Fibroblast of lung (primary cell): Measurements from ENCODE around the gene ATXN7L1. TPM values are rescaled to one million over a fixed set of nuclear protein-coding genes. Genes with fewer than 3 reads are reported as not detected.

ENCODE experiments used
- DNase-seq, 2 donors: peaks; one replicate each; pipeline versions ENCODE4 v3.0.0 to v3.0.0-alpha.2; 2010; ENCODE audit warnings: low read depth in 2 of 2
- H2AFZ ChIP-seq: 2 replicates; pipeline ENCODE4 v1.5.1; 2012; ENCODE audit warnings: low read length, control low read depth, inconsistent platforms
- H3K27ac ChIP-seq: 2 replicates; pipeline ENCODE4 v1.5.1; 2011; ENCODE audit warnings: low read length, control low read depth; ENCODE audit not compliant: insufficient read depth
- H3K27me3 ChIP-seq: 2 replicates; pipeline ENCODE4 v1.5.1; 2011; ENCODE audit warnings: mild to moderate bottlenecking, low read length; ENCODE audit not compliant: control insufficient read depth, insufficient read depth
- H3K36me3 ChIP-seq: 2 replicates; pipeline ENCODE4 v1.5.1; 2011; ENCODE audit warnings: low read length; ENCODE audit not compliant: control insufficient read depth, insufficient read depth
- H3K4me1 ChIP-seq: 2 replicates; pipeline ENCODE4 v1.5.1; 2011; ENCODE audit warnings: low read length; ENCODE audit not compliant: control insufficient read depth, insufficient read depth; ENCODE audit errors: extremely low read depth
- H3K4me2 ChIP-seq: 2 replicates; pipeline ENCODE4 v1.5.1; 2011; ENCODE audit warnings: low read length, control low read depth; ENCODE audit not compliant: insufficient read depth; ENCODE audit errors: extremely low read depth
- H3K4me3 ChIP-seq, 4 experiments: fragments of 200-600 bp in 1 of 4; sonication (generic) in 1 of 4; replicated peaks in 1 of 4; 2 replicates each; pipeline ENCODE4 v1.5.1; 2011 to 2016; ENCODE audit warnings: low read length in 4 of 4, low read depth in 3 of 4, mild to moderate bottlenecking in 3 of 4, control low read depth in 2 of 4, inconsistent platforms in 1 of 4, mixed read lengths in 1 of 4; ENCODE audit not compliant: insufficient read depth in 1 of 4; ENCODE audit errors: control extremely low read depth in 1 of 4
- H3K79me2 ChIP-seq: 2 replicates; pipeline ENCODE4 v1.5.1; 2012; ENCODE audit warnings: mild to moderate bottlenecking, low read length, inconsistent platforms; ENCODE audit not compliant: control insufficient read depth, insufficient read depth
- H3K9ac ChIP-seq: 2 replicates; pipeline ENCODE4 v1.5.1; 2011; ENCODE audit warnings: mild to moderate bottlenecking, low read length, control low read depth; ENCODE audit not compliant: insufficient read depth
- H3K9me3 ChIP-seq: 2 replicates; pipeline ENCODE4 v1.5.1; 2012; ENCODE audit warnings: low read depth, low read length; ENCODE audit not compliant: control insufficient read depth, insufficient read depth
- H4K20me1 ChIP-seq: 2 replicates; pipeline ENCODE4 v1.5.1; 2011; ENCODE audit warnings: low read length; ENCODE audit not compliant: control insufficient read depth, insufficient read depth; ENCODE audit errors: extremely low read depth
- EZH2 ChIP-seq: IDR thresholded peaks from 2 replicates; pipeline ENCODE4 v1.5.1; 2012; ENCODE audit warnings: low read length, control low read depth, mild to moderate bottlenecking; ENCODE audit errors: missing control alignments
- polyA plus RNA-seq, 2 donors: library from polyadenylated mRNA; depleted of rRNA in 1 of 2; stranded (reverse) in 1 of 2; unstranded in 1 of 2; fragments of >200 nt; gene quantifications; 2 replicates each; pipeline ENCODE4 v1.2.1, GENCODE V29; 2011 to 2012; ENCODE audit warnings: missing spikeins in 1 of 2
- total RNA-seq: library from RNA; depleted of rRNA; stranded (reverse); fragments of >200 nt; gene quantifications from 2 replicates; pipeline ENCODE4 v1.2.1, GENCODE V29; 2014
- TF ChIP-seq, protein P1 (sequence below), 2 donors: IDR thresholded peaks in 1 of 2; conservative IDR thresholded peaks in 1 of 2; 1 replicate in 1 of 2; 2 replicates in 1 of 2; pipeline ENCODE4 v1.5.1; 2011 to 2012; ENCODE audit warnings: low read length in 2 of 2, control low read depth in 1 of 2, inconsistent platforms in 1 of 2, low read depth in 1 of 2, mild to moderate bottlenecking in 1 of 2

The ATXN7L1 gene
- total and polyA plus RNA-seq, 2 donors (not counting 1 experiment from before 2014, with no cell fraction given), result 5.1 to 9.4 TPM

DNA sequence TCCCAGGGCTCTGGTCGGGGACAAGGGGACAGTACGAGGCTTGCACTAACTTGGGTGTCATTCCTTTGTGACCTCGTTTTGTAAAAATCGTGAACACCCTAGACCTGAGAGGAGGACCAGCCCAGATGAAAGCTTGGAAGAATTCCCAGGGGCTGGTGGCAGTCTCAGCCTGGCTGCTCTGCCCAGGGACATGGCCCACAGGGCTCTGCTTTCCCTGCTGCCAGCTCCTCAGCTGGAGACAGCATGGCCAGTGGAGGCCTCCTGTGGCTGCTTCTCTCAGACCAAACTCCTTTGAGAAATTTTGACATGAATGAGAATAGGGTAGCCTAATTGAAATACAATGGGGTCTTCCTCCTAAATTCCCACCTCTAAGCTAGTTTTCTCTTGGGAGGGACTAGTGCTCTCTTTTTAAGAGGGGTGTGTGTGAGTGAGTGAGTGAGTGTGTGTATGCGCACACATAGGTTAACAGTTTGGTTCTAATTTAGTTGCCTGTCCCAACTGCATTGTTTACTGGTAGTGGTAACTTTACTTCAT lies 154.8 kb downstream of the ATXN7L1 start:
- no peaks in the 10 kb centered on the region for H4K20me1 ChIP-seq
- H3K79me2 ChIP-seq, result no peaks in the 10 kb centered on the region
- H3K9me3 ChIP-seq, result no peaks in the 10 kb centered on the region
- TF ChIP-seq, protein P1, sequence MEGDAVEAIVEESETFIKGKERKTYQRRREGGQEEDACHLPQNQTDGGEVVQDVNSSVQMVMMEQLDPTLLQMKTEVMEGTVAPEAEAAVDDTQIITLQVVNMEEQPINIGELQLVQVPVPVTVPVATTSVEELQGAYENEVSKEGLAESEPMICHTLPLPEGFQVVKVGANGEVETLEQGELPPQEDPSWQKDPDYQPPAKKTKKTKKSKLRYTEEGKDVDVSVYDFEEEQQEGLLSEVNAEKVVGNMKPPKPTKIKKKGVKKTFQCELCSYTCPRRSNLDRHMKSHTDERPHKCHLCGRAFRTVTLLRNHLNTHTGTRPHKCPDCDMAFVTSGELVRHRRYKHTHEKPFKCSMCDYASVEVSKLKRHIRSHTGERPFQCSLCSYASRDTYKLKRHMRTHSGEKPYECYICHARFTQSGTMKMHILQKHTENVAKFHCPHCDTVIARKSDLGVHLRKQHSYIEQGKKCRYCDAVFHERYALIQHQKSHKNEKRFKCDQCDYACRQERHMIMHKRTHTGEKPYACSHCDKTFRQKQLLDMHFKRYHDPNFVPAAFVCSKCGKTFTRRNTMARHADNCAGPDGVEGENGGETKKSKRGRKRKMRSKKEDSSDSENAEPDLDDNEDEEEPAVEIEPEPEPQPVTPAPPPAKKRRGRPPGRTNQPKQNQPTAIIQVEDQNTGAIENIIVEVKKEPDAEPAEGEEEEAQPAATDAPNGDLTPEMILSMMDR (conservative IDR thresholded peaks at IDR 0.05 in 1 of 2, IDR thresholded peaks at IDR 0.05 in 1 of 2; ENCODE audit: low read depth in 1 of 2, low read length in 2 of 2), result no peak
- no peak for TF ChIP-seq EZH2
- DNase-seq, result no peak
- H3K4me1 ChIP-seq, result no peaks in the 10 kb centered on the region
- H3K9ac ChIP-seq, result no peak overlapping the region
- H3K27ac ChIP-seq, result no peak overlapping the region
- no peak overlapping the region for H3K4me2 ChIP-seq
- H2AFZ ChIP-seq, result no peak overlapping the region
- no peaks in the 10 kb centered on the region for H3K27me3 ChIP-seq
- H3K36me3 ChIP-seq, result no peaks in the 10 kb centered on the region
- H3K4me3 ChIP-seq, result no peak overlapping the region

DNA sequence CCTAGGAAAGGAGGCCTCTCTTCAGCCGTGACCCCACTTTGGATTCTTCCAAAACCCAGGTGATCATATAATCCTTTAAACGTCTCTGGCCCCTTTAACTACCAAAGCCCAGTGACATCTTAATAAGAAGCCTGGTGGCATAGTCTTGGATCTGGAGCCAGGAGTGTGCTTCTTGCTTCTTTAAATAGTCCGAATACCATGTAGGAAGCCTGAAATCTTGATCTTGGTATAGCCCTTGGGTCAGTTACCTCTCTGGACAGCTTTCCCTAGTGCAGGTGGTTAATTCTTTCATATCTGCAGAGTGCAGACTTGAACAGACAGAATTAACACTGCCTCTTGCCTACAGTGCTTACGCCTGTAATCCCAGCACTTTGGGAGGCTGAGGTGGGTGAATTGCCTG lies 156.5 kb downstream of the ATXN7L1 start:
- Histone ChIP-seq H3K79me2 (no peaks in the 10 kb centered on the region), H3K4me2 (no peak overlapping the region), H4K20me1 (no peaks in the 10 kb centered on the region), H3K4me1 (no peaks in the 10 kb centered on the region), H3K27me3 (no peaks in the 10 kb centered on the region), H3K36me3 (no peaks in the 10 kb centered on the region), H3K4me3 (no peak overlapping the region), H3K9me3 (no peaks in the 10 kb centered on the region), H2AFZ (no peak overlapping the region), H3K27ac (no peak overlapping the region), H3K9ac (no peak overlapping the region)
- TF ChIP-seq, protein P1 (conservative IDR thresholded peaks at IDR 0.05 in 1 of 2, IDR thresholded peaks at IDR 0.05 in 1 of 2; ENCODE audit: low read depth in 1 of 2, low read length in 2 of 2), result no peak
- no peak for DNase-seq

- Histone ChIP-seq H3K27me3 (no peaks in the 10 kb centered on the region), H3K4me3 (no peak overlapping the region), H3K9ac (no peak overlapping the region), H3K27ac (no peak overlapping the region), H4K20me1 (no peaks in the 10 kb centered on the region), H2AFZ (no peak overlapping the region), H3K4me1 (no peaks in the 10 kb centered on the region), H3K36me3 (no peaks in the 10 kb centered on the region), H3K9me3 (no peaks in the 10 kb centered on the region), H3K4me2 (no peak overlapping the region), H3K79me2 (no peaks in the 10 kb centered on the region)
- no peak for DNase-seq
- no peak for TF ChIP-seq EZH2
- TF ChIP-seq, protein P1 (conservative IDR thresholded peaks at IDR 0.05 in 1 of 2, IDR thresholded peaks at IDR 0.05 in 1 of 2; ENCODE audit: low read depth in 1 of 2, low read length in 2 of 2), result no peak
These were observed 157.0 kb downstream of the ATXN7L1 start for GRCh38 chr7:105719395-105719794.
